HEK293 (cell line): ENCODE measurements around the gene SLC26A1.

ENCODE experiments used
- CTCF ChIA-PET: fragments of 350-600 bp; formaldehyde crosslinking; extraction: SDS; loops from one replicate; lab custom pipeline; 2021; ENCODE audit warnings: antibody characterized with exemption; lab: Yijun Ruan, JAX
- POLR2A ChIA-PET: fragments of 300-600 bp; formaldehyde crosslinking; extraction: SDS; loops from one replicate; lab custom pipeline; 2020; ENCODE audit warnings: antibody characterized with exemption, inconsistent platforms; lab: Yijun Ruan, JAX
- H3K27ac ChIP-seq: fragments of 200-500 bp; sonication (Bioruptor generic); 2 replicates; pipeline ENCODE4 v1.5.1; 2014; ENCODE audit warnings: low read depth, low read length, control low read depth, inconsistent platforms; ENCODE audit errors: extremely low read depth
- H3K36me3 ChIP-seq, 2 experiments: fragments of 200-500 bp in 1 of 2; sonication (Bioruptor generic) in 1 of 2; 1 replicate in 1 of 2; 2 replicates in 1 of 2; pipeline ENCODE4 v1.5.1; 2014 to 2017; ENCODE audit warnings: inconsistent platforms in 2 of 2, low read length in 2 of 2; ENCODE audit not compliant: control insufficient read depth in 2 of 2, insufficient read depth in 1 of 2
- H3K4me1 ChIP-seq: fragments of 200-500 bp; sonication (Bioruptor generic); 2 replicates; pipeline ENCODE4 v1.5.1; 2014; ENCODE audit warnings: mild to moderate bottlenecking, low read length, inconsistent platforms; ENCODE audit not compliant: control insufficient read depth, insufficient read depth
- H3K4me3 ChIP-seq: 2 replicates; pipeline ENCODE4 v1.5.1; 2011; ENCODE audit warnings: low read depth, mild to moderate bottlenecking, control low read depth, low read length, moderate library complexity
- H3K9me3 ChIP-seq: fragments of 200-500 bp; sonication (Bioruptor generic); 2 replicates; pipeline ENCODE4 v1.5.1; 2014; ENCODE audit warnings: low read depth, low read length, inconsistent platforms; ENCODE audit not compliant: control insufficient read depth, insufficient read depth
- GLIS1 ChIP-seq: fragments of 450-650 bp; formaldehyde crosslinking; IDR thresholded peaks from 2 replicates; pipeline ENCODE4 v1.5.1; 2016; ENCODE audit warnings: missing biosample characterization, missing genetic modification characterization
- MEIS1 ChIP-seq: sonication (generic); formaldehyde crosslinking; IDR thresholded peaks from 2 replicates; pipeline ENCODE4 v1.8.1; 2022; ENCODE audit warnings: missing genetic modification reagents, mild to moderate bottlenecking, borderline replicate concordance
- MZF1 ChIP-seq: fragments of 450-650 bp; formaldehyde crosslinking; IDR thresholded peaks from 2 replicates; pipeline ENCODE4 v1.5.1; 2017; ENCODE audit warnings: missing biosample characterization, missing genetic modification characterization, borderline replicate concordance
- PRDM1 ChIP-seq: fragments of 450-650 bp; formaldehyde crosslinking; IDR thresholded peaks from 2 replicates; pipeline ENCODE4; 2016; ENCODE audit warnings: missing biosample characterization, missing genetic modification characterization
- PRDM10 ChIP-seq: fragments of 450-650 bp; formaldehyde crosslinking; IDR thresholded peaks from 2 replicates; pipeline ENCODE4 v1.5.1; 2016; ENCODE audit warnings: missing biosample characterization, missing genetic modification characterization
- ZBTB48 ChIP-seq: fragments of 450-650 bp; formaldehyde crosslinking; IDR thresholded peaks from 2 replicates; pipeline ENCODE4 v1.5.1; 2016; ENCODE audit warnings: missing biosample characterization, missing genetic modification characterization
- ZIC2 ChIP-seq: fragments of 450-650 bp; formaldehyde crosslinking; IDR thresholded peaks from 2 replicates; pipeline ENCODE4 v1.5.1; 2016; ENCODE audit warnings: missing biosample characterization, missing genetic modification characterization
- ZNF169 ChIP-seq: fragments of 450-650 bp; formaldehyde crosslinking; IDR thresholded peaks from 2 replicates; pipeline ENCODE4 v1.5.1; 2016; ENCODE audit warnings: missing biosample characterization, missing genetic modification characterization
- ZNF221 ChIP-seq: fragments of 450-650 bp; formaldehyde crosslinking; IDR thresholded peaks from 2 replicates; pipeline ENCODE4 v1.5.1; 2017; ENCODE audit warnings: missing biosample characterization, missing genetic modification characterization, borderline replicate concordance
- ZNF292 ChIP-seq: fragments of 450-650 bp; formaldehyde crosslinking; IDR thresholded peaks from 2 replicates; pipeline ENCODE4 v1.5.1; 2016; ENCODE audit warnings: low read depth, missing biosample characterization, missing genetic modification characterization, borderline replicate concordance
- ZNF324 ChIP-seq: fragments of 450-650 bp; formaldehyde crosslinking; IDR thresholded peaks from 2 replicates; pipeline ENCODE4 v1.5.1; 2016; ENCODE audit warnings: missing biosample characterization, missing genetic modification characterization
- ZNF335 ChIP-seq: fragments of 450-650 bp; formaldehyde crosslinking; conservative IDR thresholded peaks from 2 replicates; pipeline ENCODE4 v1.5.1; 2016; ENCODE audit warnings: missing biosample characterization, missing genetic modification characterization
- ZNF426 ChIP-seq: fragments of 450-650 bp; formaldehyde crosslinking; IDR thresholded peaks from 2 replicates; pipeline ENCODE4 v1.5.1; 2017; ENCODE audit warnings: missing biosample characterization, missing genetic modification characterization, mild to moderate bottlenecking, inconsistent platforms, moderate library complexity
- ZNF449 ChIP-seq: fragments of 450-650 bp; formaldehyde crosslinking; IDR thresholded peaks from 2 replicates; pipeline ENCODE4 v1.5.1; 2017; ENCODE audit warnings: missing biosample characterization, mild to moderate bottlenecking, missing genetic modification characterization, moderate library complexity
- ZNF521 ChIP-seq: fragments of 450-650 bp; formaldehyde crosslinking; IDR thresholded peaks from 2 replicates; pipeline ENCODE4 v1.5.1; 2017; ENCODE audit warnings: missing biosample characterization, mild to moderate bottlenecking, missing genetic modification characterization
- ZNF621 ChIP-seq: fragments of 450-650 bp; formaldehyde crosslinking; IDR thresholded peaks from 2 replicates; pipeline ENCODE4 v1.5.1; 2017; ENCODE audit warnings: missing biosample characterization, missing genetic modification characterization
- TF ChIP-seq, protein P1 (sequence below): fragments of 450-650 bp; formaldehyde crosslinking; IDR thresholded peaks from 2 replicates; pipeline ENCODE4 v1.5.1; 2016; ENCODE audit warnings: missing biosample characterization, missing genetic modification characterization, borderline replicate concordance
- TF ChIP-seq, protein P2 (sequence below): fragments of 450-650 bp; formaldehyde crosslinking; IDR thresholded peaks from 2 replicates; pipeline ENCODE4 v1.5.1; 2016; ENCODE audit warnings: missing biosample characterization, missing genetic modification characterization, borderline replicate concordance

Gene SLC26A1

GRCh38 chr4:996030-996996, 3.1 kb upstream of the SLC26A1 start:
- Histone ChIP-seq H3K36me3 (no peaks in the 10 kb centered on the region), H3K4me3 (no peak overlapping the region), H3K27ac (no peak overlapping the region), H3K4me1 (no peaks in the 10 kb centered on the region; the same call in 1 of the 2 replicates), H3K9me3 (no peaks in the 10 kb centered on the region)
- ChIA-PET POLR2A (no interaction called here), CTCF (no interaction called here)
- no peak for TF ChIP-seq ZNF521 (tag by site-specific recombination)
- TF ChIP-seq PRDM10 (tag by site-specific recombination): peak; percentile 55
- no peak for TF ChIP-seq MZF1 (tag by site-specific recombination)
- TF ChIP-seq GLIS1 (tag by site-specific recombination): peak; percentile 57
- TF ChIP-seq ZNF292 (tag by site-specific recombination): no peak
- TF ChIP-seq ZNF221: no peak
- TF ChIP-seq, protein P1, sequence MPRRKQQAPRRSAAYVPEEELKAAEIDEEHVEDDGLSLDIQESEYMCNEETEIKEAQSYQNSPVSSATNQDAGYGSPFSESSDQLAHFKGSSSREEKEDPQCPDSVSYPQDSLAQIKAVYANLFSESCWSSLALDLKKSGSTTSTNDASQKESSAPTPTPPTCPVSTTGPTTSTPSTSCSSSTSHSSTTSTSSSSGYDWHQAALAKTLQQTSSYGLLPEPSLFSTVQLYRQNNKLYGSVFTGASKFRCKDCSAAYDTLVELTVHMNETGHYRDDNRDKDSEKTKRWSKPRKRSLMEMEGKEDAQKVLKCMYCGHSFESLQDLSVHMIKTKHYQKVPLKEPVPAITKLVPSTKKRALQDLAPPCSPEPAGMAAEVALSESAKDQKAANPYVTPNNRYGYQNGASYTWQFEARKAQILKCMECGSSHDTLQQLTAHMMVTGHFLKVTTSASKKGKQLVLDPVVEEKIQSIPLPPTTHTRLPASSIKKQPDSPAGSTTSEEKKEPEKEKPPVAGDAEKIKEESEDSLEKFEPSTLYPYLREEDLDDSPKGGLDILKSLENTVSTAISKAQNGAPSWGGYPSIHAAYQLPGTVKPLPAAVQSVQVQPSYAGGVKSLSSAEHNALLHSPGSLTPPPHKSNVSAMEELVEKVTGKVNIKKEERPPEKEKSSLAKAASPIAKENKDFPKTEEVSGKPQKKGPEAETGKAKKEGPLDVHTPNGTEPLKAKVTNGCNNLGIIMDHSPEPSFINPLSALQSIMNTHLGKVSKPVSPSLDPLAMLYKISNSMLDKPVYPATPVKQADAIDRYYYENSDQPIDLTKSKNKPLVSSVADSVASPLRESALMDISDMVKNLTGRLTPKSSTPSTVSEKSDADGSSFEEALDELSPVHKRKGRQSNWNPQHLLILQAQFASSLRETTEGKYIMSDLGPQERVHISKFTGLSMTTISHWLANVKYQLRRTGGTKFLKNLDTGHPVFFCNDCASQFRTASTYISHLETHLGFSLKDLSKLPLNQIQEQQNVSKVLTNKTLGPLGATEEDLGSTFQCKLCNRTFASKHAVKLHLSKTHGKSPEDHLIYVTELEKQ: no peak
- TF ChIP-seq ZNF324 (tag by site-specific recombination): no peak
- TF ChIP-seq ZNF169 (tag by site-specific recombination): no peak
- TF ChIP-seq PRDM1 (tag by site-specific recombination): no peak
- TF ChIP-seq ZNF621 (tag by site-specific recombination): no peak
- TF ChIP-seq ZNF449 (tag by site-specific recombination): peak; percentile 76
- no peak for TF ChIP-seq MEIS1 (CRISPR knock-in tag)
- TF ChIP-seq, protein P2, sequence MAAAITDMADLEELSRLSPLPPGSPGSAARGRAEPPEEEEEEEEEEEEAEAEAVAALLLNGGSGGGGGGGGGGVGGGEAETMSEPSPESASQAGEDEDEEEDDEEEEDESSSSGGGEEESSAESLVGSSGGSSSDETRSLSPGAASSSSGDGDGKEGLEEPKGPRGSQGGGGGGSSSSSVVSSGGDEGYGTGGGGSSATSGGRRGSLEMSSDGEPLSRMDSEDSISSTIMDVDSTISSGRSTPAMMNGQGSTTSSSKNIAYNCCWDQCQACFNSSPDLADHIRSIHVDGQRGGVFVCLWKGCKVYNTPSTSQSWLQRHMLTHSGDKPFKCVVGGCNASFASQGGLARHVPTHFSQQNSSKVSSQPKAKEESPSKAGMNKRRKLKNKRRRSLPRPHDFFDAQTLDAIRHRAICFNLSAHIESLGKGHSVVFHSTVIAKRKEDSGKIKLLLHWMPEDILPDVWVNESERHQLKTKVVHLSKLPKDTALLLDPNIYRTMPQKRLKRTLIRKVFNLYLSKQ (tag by site-specific recombination): no peak
- TF ChIP-seq ZNF335 (tag by site-specific recombination): peak; percentile 76
- TF ChIP-seq ZNF426 (tag by site-specific recombination): no peak
- peak; percentile 78 for TF ChIP-seq ZIC2 (tag by site-specific recombination)
- 0 out of 2 replicates have a peak, but pooled peaks have one; percentile 31 for TF ChIP-seq ZBTB48 (tag by site-specific recombination)
